CD4-positive, alpha-beta T cell treated with Interleukin-6 at 100 ng/mL for 8 hours (primary cell): Measurements from ENCODE around the gene CADM1.

Experiments
- DNase-seq: peaks from one replicate; pipeline ENCODE4 v3.0.0-alpha.2; 2020; ENCODE audit warnings: mixed read lengths, low spot score

Gene CADM1

DNA sequence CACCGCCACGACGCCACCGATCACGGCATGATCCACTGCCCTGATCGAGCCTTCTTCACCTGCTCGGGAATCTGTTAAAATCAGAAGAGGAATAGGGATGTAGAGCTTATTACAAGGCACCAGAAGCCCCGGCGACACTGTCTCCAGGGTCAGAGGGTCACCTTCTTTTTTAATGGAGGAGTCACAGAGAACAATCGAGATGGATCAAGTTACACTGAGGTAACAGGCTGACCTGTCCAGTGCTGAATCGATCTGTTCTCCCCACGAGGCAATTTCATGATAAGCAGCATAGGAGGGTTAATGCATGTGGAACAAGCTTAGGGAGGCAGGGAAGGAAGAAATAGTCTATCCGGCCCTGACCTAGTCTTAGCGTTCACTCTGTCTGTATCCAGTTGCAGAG lies 325.5 kb downstream of the CADM1 start:
- DNase-seq, result no peak

DNA sequence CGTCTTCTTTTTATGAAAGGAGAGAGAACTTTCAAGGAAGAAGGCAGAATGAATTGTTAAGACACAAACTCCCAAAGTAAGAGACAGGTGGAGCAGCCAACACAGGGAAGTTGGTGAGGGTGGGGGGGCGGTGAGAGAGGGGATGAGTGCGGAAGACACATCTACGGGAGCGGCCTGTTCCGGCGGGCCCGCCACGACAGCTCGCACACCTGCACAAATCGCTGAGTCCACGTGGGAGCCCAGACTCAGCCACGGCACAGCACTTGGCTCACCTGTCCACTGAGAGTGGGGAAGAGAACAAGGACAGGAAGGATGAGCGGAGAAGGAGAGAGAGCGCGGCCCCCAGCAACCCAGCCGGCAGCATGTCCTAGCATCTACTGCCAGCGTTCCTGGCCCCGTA lies 331.1 kb downstream of the CADM1 start:
- no peak for DNase-seq

DNA sequence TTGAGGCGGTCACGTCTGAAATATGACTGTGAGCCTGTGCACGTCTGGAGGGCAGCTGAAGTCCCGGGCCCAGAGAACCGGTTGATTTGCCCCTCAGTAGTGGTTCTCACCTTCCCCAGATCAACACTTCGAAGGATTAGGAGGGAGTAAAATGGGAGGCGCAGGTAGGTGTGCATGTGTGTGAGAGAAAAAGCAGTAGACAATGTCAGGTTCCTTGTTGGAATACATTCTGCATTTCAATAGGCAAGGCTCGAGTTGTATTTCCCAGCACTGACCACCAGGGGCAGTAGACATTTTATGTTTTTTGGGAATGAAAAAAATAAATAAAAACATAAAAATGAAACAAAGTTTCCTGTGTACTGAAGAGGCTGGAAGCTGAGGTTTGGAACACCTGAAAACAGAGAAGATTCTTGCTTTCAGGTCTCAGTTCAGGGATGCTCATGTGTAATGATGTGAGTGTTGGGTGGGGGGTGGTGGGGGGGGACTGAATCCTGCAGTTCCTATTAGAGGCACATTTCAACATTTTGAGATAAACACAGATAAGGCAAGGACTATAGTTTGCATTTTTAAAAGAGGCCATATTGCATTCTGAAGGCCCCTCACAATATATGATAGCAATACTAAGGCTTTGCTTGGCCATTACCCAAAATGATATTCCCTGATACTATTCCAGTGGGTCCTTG lies 333.9 kb downstream of the CADM1 start:
- DNase-seq, result no peak

DNA sequence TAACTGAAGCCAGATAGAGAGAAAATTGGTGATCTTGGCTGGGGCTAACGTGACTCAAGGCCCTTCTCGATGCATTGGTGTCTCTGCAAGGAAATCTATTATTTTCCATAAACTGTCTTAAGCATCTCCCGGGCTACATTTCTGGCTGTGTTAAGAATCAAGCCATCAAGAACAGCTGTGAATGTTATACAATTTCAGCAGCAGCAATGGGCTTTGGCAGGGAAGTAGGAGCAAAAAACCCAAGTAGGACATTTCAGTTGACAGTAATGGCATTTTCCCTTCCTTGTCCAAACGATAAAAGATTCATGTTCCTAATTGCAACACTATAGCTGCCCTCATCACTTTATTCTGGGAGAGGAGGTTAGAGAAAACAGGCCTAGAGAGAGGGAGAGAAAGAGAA lies 335.0 kb downstream of the CADM1 start:
- no peak for DNase-seq

DNA sequence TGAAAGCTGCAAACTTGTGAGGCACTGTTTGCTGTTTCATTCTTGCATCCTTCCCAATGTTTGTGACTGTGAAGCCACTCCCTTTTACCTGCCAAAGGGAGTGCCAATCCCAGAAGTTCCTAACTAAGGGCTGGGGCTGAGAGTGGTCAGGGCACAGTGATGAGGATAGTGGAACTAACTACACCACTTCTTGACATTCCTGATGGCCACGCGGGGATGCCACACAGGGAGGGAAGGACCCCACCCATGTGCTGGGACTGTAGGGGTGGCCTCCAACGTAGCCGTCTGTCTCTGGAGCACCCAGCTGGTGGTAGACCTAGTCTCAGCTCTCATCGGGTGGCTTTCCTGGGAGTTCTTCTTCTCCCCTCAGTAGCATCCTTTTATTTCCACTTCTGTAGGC lies 335.5 kb downstream of the CADM1 start:
- no peak for DNase-seq

DNA sequence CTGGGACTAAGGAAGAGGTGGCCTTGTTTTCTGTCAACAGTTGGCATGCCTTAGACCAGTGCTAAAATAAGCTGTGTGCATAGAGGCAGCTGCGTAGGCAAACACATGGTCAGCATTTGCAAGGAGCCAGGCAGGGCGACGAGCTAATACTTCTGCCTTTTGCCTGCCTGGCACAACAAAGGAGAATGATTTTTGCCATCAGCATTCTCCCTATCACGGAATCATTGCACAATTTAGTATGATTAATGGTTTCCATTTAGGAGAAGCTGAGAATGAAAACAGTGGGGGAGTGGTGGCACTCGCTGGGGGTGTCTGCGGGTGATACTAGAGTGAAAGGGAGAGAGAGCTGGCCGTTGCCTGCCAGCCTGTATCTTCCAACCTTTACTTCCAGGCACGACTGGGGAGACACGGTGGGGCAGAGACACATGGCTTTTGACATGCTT lies 336.0 kb downstream of the CADM1 start:
- no peak for DNase-seq

DNA sequence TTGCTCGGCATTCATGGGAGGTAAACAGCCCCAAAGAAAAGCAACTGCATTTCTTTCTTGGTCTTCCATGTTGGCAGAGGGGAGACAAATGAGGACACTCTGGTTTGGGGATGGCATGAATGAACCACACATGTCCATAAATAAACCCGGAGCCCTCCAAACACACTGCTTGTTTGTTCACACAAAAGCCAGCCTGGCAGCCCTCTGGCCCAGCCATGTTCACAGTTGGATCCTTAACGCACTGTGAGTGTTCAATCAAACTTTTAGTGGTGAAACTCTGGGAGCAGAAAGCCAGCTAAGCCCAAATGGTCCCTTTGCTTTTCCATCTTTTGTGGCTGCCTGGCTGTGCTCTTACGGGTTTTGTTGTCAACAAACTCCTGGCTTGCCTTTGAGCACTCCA lies 336.8 kb downstream of the CADM1 start:
- DNase-seq, result no peak

DNA sequence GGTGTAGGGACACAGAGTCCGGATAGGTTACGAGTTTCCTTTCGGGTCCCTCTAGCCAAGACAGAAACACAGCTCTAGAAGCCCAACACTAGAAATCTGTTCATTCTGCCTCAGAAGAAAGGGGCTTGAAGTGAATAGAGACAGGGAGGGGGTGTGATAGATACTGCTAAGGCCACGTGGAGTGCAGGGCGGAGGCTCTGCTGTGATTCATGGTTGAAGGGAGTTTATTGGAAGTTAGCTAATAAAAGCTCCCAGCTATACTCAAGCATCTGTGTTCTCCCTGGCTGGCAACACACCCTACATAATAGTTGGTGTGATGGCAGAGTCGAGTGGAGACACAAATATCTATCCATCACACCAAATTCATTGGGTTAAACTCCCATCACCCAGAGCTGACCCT lies 337.4 kb downstream of the CADM1 start:
- no peak for DNase-seq

DNA sequence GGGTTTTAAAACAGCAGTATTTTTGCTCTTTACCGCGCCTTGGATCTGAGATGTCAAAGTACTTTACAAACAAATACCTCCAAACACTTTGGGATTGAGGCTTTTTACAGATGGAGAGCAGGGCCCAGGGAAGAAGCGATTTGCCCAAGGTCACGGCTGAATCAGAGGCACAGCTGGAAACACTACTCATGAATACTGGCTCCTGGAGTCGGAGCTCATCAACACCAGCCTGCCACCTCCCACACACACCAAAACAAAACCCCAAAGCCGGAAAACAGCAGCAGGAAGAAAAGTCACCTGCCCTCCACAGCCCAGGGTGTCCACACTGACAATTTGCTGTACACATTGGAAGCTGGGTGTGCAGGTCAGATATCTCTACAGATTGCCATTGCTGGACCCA lies 339.4 kb downstream of the CADM1 start:
- no peak for DNase-seq

DNA sequence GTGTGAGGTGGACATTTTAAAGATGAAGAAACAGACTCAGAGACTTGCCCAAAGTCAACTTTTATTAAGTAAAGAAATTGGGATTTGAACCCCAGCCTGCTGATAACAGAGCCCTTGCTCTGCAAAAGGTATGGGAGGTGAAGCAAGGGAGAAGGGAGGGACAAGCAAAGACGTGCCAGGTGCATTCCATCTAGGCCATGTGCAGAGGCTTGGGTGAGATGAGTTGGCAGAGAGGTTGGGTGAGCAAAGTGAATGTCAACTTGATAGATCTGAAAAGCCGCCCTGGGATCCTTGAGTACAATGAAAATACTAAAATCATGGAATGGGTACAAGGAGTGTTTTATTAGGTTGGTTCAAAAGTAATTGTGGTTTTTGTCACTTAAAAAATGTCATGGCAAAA lies 341.3 kb downstream of the CADM1 start:
- DNase-seq, result no peak

DNA sequence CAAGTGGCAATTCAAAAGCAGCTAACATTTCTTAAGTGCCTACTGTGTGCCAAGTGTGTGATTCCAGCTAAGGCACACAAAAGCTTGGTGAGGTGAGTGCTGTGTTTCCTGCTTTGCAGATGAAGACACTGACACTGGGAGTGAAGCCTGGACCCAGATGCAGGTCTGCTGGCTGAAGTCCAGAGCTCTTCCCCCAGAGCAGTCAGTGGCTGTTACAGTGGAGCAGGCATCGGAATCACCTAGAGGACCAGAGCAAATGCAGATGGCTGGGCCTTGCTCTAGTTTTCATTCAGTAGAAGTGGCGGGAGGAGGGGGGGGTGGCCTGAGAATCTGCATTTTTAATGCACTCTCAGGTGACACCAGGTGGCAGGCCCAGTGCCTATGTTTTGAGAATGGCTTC lies 342.3 kb downstream of the CADM1 start:
- DNase-seq, result no peak

DNA sequence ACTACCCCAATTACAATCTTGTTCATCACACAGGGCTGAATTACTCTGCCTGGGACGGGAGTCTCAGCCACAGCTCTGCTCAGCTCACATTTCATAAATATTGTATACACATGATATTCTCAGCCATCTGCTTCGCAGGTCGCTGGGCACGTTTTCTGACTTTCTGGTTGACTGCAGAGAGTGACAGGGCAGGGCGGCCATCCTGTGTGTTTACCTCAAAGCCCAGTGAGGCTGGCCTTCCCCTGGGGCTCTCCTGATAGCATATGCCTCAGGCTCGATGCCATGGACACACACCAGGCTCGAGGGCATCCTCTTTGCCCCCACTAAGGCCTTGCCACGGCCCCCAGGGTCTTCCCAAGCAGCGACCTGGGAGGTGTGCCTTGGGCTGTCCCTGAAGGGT lies 345.0 kb downstream of the CADM1 start:
- no peak for DNase-seq

DNA sequence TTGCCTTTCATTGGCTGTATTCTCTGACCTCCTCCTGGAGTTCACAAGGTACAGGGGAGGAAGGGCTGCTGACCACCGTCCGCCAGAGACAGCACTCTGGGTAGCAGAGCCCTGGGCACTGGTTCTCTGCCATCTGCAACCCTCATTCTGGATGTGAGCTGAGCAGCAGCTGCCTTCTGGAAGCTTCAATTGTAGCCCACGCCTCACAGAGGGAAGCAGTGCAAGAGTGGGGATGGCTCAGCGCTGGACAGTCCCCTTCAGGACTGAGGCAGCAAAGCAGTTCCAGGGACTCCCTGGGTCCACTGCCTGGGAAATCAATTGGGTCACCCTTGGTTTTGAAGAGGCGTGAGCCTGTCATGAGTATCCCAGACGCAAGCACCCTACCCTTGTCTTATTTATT lies 346.2 kb downstream of the CADM1 start:
- DNase-seq, result no peak

DNA sequence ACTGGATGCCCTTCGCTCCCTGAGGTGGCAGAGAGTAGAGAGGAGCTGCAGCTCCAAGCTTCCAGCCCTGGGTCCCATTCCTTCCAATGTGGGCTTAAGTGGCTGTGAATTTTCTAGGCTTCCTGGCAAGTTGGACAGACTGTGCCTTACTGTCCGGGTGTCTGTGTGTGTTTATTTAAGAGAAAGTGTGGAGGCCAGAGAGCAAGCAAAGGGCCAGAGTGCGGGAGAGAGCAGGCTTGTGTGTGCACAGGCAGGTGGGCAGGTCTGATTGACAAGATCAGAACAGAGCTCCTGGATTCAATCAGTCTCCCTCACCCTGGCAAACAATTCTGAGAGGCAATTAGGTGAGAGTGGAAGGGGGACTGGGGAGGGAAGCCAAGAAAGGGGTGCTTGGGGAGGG lies 347.0 kb downstream of the CADM1 start:
- no peak for DNase-seq

DNA sequence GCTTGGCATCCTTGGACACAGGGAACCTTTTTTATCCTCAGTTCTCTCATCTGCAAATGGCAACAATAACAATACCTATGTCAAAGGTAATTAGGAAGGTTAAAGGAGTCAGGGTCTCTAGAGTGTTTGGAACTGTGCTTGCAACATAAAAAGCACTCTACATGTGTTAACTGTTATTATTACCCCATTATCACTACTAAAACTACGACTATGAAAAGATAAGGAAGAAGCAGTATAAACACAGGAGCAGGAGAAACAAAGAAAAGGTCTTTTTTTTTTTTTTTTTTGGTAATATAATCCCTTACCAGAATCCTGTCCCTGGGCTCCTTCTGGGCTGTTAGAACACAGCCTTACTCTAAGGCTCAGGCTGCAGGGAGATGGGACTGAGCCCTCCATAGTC lies 348.2 kb downstream of the CADM1 start:
- no peak for DNase-seq

DNA sequence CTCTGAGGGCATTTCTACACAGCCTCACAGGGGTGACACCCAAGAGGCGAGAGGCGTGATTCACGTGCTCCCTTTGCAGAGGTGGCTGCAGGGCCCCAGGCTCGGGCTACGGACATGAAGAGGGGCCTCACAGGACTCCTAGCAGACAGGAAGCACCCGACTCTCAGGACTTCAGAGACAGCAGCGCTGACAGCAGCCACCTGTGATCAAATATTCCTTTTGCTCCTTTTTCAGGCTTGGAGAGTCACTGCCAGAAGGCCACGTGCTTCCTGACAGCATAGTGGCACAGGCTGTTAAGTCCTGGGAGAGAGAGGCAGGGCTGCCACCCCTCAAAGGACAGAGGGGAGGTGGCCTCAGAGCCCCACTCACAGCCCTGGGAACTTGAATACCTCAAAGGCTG lies 348.9 kb downstream of the CADM1 start:
- no peak for DNase-seq

DNA sequence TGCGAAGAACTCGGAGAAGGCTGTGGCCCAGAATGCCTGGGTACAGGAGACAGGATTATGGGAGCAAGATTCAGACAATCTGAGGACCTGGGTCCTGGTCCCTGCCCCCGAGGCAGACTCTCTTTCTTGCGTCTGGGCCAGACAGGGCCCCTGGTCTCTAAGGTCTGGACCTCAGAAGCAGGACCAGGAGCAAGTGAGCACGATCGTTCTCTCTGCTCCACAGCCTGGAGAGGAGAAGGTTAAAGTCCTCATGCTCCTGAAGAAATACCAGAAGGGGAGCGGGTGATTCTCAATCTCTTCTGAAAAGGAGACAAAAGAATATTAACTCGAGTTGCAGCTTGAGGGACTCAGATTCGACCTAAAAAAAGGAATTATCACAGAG lies 349.9 kb downstream of the CADM1 start:
- no peak for DNase-seq

DNA sequence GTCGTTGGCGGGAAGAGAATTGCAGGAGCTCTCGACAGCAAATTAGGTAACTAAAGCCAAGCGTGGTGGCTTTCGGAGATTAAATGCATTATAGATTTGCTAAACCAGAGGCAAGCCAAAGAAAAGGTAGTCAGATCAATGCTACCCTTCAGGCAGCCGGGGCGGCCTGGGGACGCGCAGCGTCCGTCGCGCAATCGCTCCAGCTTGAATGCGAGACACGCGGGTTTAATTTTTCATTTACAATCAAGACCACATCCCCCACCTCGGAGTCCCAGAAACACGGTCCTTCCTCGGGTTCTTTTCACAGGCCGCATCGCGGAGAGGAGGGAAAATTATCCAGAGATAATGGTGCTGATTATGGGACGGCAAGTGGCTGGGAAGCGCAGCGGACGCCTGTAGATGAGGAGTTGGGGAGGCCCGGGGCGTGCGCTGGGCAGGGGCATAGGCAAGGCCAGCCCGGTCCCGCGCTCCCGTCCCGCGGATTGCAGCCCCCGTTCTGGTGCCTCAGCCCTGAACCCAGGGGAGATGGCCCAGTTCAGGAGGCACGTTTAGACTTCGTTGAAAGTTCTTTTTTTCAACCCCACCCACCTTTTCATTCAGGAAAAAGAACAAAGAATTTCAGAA lies 350.4 kb downstream of the CADM1 start:
- no peak for DNase-seq

DNA sequence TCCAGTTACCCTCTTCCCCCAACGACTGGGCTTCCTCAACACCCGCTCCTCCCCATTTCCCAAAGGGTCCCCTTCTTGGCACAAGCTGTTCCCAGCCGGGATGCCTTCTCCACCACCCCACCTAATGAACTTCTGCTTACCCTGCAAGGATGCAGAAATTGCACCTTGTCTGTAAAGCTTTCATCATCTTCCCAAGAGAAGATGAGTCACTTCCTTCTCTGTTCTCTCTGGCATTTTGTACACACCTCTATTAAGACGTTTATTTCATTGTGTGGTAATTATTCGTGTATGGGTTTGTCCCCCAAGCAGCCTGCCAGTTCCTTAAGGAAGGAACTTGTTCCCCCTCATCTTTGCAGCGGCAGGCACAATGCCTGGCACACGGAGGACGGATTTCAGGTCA lies 351.1 kb downstream of the CADM1 start:
- DNase-seq, result no peak

DNA sequence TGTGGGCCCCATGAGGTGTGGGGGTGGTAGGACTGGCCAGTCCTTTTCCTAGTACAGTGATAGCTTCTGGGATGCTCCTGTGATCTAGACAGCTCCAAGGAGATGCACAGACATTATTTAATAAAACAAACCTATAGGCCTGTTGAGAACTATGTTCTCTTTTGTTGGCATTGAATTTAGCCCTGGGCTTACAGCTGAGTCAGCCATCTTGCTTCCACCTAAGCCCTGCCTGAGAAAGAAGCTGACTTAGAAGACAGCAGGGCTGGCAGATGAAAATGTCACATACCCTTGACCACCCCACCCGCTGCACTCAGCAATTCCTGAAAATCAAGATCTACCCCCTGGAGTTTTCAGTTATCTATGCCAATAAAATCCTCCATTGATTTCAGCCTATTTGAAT lies 353.2 kb downstream of the CADM1 start:
- no peak for DNase-seq

DNA sequence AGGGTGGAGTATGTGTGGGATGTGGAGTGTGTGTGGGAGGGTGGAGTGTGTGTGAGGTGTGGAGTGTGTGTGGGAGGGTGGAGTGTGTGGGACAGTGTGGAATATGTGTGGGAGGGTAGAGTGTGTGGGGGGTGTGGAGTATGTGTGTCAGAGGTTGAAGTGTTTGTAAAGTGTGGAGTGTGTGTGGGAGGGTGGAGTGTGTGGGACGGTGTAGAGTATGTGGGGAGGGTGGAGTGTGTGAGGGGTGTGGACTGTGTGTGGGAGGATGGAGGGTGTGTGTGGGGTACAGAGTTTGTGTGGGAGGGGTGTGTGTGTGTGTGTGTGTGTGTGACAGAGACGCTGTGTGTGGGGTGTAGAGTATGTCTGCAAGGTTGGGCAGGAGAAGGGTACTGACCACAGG lies 355.5 kb downstream of the CADM1 start:
- DNase-seq, result no peak

DNA sequence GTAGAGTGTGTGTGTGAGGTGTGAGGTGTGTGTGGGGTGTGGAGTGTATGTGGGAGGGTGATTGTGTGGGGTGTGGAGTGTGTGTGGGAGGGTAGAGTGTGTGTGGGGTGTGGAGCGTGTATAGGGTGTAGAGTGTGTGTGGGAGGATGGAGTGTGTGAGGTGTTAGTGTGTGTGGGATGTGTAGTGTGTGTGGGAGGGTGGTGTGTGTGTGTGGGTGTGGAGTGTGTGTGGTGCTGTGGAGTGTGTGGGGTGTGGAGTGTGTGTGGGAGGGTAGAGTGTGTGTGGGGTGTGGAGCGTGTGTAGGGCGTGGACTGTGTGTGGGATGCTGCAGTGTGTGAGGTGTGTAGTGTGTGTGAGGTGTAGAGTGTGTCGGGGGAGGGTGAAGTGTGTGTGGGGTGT lies 356.1 kb downstream of the CADM1 start:
- no peak for DNase-seq

DNA sequence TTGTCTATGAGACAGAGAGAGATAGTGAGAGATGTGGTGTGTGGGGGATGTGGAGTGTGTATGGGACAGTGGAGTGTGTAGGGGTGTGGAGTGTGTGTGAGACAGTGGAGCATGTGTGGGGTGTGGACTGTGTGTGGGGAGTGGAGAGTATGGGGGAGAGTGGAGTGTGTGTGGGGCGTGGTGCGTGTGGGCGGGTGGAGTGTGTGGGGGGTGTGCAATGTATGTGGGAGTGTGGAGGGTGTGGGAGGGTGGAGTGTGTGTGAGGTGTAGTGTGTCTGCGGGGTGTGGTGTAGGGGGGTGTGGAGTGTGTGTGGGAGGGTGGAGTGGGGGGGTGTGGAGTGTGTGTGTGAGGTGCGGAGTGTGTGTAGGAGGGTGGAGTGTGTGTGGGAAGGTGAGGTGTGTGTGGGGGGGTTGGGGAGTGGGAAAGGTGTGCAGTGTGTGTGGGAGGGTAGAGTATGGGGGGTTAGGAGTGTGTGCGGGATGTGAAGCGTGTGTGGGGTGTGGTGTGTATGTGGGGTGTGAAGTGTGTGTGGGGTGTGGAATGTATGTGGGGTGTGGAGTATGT lies 356.9 kb downstream of the CADM1 start:
- no peak for DNase-seq

DNA sequence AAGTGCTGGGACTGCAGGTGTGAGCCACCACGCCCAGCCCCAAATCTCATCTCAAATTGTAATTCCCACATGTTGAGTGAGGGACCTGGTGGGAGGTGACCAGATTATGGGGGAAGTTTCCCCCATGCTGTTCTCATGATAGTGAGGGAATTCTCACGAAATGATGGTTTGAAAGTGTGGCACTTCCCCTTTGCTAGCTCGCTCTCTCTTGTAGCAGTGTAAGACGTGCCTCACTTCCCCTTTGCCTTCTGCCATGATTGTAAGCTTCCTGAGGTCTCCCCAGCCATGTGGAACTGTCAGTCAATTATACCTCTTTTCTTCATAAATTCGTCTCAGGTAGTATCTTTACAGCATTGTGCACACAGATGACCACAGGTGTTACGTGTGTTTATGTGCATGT lies 357.8 kb downstream of the CADM1 start:
- DNase-seq, result no peak
